CD4-positive, alpha-beta T cell treated with Interleukin-6 at 100 ng/mL for 8 hours (primary cell): Measurements from ENCODE around the gene RHOF.

Source experiments
- DNase-seq: peaks from one replicate; pipeline ENCODE4 v3.0.0-alpha.2; 2020; ENCODE audit warnings: mixed read lengths, low spot score

The RHOF gene

DNA sequence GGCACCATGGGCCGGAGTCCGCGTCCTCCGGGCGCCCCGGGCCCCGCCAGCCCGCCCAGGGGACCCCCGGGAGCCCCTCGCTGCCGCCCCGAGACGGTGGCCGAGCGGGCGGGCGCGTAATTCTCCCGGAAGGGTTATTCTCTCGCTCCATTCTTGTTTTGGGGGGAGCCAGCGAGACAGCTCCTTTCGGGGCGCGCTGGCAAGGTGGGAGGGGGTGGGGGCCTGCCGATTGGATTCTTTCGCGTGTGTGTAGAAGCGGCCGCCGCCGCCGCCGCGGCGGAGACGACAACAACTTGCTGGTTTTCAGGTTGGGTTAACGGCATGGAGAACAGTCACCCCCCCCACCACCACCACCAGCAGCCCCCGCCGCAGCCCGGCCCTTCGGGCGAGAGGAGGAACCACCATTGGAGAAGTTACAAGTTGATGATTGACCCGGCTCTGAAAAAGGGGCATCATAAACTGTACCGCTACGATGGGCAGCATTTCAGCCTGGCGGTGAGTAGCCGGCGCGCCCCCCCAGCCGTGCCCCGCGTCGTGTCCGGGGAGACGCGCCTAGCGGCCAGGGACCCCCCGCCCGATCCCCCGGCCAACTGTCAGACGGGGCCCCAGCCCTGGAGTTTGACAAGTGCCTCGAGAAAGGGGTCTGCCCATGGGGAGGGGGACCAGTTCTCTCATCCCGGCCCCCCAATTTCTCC, 11.1 kb upstream of the RHOF start:
- peak; percentile 54 for DNase-seq

GRCh38 chr12:121803861-121804416, 10.5 kb upstream of the RHOF start, which contains the start of gene SETD1B:
Gene SETD1B, plus strand, starts transcription at chr12:121804009. Its CDS starts 729 bp downstream, at chr12:121804738.
- peak; percentile 61 for DNase-seq

DNA sequence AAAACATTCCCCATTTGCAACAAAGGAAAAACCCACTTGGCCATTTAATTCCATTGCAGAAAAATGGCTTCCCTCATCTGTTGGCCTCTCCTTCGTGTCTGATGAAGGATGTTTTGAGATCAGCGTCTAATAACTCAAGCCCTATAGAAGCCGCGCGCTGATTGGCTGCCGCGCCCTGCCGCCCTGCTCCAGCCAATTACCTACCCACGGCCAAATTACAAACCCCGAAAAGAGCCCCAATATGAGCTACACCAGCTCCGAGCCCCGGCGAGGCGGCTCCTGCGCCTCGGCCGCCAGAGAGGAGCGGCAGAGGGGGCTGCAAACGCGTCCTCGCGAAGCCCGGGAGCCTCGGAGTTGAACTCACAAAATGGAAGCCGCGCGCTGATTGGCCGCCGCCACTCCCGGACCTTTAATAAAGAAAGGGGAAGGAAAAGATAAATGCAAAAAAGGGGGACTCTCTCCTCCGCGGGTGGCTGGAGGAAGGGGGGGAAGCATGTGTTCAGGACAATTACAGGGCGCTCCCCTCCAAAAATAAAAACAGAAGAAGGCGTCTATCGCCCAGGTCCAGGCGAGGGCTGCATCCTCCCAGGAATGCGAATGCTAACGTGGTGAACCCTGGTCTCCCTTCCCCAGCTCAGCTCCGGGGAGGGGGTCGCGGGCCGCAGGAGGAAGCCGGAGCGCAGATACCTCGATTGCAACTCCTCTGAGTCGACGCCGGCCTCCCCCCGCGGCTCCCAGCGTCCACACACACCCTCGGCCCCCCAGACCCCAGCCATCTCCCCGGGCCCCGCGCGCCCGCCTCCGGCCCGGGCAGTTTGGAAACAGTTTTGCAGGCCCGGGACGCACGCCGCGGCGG, 9.6 kb upstream of the RHOF start:
- peak; percentile 94 for DNase-seq

DNA sequence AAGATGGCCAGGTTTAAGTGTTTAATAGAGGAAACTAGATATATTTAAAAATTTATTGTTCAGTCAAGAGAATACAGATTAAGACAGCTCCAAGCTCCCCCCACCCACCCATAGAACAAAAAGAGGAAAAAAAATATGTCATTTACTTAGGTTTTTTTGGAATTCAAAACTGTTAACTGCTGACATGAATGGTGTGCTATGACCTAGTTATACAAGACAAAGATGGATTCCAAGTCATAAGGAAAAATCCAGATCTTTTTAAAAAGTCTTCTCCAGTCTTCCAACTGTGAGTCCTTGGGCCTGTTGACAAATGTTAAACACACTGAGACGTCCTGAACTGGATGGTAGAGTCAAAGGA, 9.0 kb upstream of the RHOF start:
- no peak for DNase-seq

DNA sequence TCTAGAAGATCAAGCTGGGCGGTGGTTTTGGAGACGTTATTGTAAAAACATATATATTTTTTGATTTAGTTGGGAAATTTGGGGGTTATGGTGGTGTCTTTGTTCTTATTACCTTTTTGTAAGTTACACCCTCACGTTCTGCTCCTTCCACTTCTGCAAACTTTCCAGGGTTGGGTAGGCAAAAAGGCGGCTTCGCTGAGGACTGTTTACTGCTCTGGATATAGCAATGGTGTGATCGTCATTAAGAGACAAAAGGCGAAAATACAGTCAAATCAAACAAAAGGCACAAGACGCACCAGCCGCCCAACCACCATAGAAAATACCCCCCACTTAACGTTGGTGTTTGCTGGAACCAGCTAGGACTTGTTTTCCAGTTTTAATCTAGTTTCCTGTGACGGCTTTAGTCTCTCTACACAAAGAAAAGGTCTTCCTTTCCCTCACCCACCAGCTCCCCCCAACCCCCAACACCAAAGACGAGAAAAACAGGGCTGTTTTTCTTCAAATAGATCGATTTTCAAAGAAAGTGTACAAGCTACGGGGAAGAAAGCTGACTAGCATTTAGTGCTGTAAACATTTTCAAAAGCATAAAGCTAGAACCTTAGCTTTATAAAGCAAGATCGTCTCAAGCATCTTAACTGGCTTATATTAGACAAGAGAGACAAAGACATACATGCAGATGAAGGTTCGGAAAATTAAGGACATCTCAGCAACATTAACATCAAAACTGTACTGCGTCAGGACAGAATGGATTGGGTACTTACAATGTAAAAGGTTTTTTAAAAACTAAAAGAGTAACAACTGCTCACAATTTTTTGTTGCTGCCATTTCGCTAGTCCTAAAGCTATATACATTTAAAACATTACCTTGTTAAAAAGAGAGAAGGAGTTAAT, 8.4 kb upstream of the RHOF start:
- DNase-seq = peak; percentile 74

DNA sequence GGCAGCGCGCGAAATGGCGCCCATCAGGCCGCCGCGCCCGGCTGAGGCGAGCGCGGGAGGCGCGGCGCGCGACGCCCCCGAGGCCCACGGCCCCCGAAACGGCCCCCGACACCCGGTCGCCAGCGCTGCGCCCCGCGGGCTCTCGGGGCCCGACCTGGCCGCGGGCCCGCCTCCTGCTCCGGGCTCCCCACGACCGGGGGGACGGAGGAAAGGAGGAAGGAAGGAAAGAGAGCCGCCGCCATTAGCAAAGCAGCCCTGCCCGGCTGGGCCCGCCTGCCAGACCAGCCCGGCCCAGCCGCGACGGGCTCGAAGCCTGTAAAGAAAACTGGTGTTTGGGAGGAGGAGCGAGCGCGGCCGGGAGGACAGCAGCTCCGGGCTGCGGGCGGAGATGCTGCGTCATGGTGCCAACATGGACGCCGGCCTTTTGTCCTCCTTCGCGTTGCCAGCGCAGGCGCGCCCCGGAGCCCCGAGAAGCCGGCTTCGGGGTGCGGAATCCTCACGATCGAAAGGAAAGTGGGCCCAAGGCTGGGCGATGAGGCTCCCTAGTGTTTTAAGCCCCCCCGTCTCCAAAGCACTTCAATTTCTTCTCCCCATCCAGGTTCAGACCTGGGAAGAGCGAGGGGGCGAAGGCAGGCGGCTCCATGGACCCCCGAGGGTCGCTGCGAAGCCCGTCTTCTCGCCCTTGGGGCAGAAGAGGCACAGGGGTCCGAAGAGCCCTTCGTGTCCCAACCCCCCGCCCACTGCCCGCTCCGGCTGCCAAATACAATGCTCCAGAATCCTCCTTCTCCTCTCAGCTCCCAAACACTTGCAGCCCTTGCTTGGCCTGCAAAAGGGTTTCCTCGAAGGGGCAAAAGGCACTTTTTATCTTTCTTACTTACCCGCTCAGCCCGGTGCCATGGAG, 7.5 kb upstream of the RHOF start:
- DNase-seq = peak; percentile 69

GRCh38 chr12:121799842-121800693, 6.6 kb upstream of the RHOF start:
- DNase-seq = peak; percentile 79

DNA sequence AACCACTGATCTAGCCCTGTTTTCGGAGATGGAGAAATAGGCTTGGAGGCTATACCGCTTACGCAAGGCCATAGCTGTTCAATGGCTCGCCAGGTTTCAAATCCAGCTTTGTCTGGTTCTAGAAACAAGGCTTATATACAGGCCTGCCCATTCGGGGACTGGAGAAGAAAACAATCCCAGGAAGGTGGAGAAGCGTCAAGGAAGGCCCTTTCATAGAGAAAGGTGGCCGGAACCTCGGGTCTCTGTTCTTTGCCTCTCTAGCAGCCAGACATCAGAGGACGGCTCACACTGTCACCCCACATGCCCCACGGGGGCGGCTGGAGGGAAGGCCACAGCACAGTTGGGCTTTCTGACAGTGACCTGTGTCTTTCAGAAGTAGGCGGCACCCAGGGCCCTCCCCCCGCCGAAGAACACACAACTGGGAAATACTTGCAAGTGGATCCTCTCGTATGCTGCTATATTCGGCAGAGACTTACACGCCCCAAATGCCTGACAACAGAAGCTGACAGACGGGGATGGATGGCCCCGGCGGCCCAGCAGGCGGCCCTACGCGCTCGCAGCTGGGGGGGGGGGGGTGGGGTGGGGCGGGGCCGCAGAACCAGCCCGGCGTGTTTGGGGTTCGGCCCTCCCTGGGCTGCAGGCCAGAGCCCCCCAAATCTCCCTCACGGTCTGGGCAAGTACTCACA, 5.8 kb upstream of the RHOF start:
- peak; percentile 63 for DNase-seq

DNA sequence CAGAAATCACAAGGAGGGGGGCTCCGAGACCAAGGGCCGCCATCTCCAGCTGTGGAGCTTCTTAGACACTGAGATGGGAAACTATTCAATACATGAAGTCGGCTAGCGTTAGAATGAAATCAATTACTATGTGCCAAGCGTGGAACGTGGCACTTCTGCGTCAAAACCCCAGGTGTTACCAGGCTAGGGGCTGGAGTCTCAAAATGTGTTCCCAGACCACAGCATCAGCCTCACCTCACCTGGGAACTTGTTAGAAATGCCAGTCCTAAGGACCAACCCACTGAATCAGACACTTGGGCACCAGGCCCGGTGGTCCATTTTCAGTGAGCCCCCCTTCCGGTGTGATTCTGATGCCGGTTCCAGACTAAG, 5.3 kb upstream of the RHOF start:
- DNase-seq = no peak

GRCh38 chr12:121797937-121798786, 4.7 kb upstream of the RHOF start:
- no peak for DNase-seq

DNA sequence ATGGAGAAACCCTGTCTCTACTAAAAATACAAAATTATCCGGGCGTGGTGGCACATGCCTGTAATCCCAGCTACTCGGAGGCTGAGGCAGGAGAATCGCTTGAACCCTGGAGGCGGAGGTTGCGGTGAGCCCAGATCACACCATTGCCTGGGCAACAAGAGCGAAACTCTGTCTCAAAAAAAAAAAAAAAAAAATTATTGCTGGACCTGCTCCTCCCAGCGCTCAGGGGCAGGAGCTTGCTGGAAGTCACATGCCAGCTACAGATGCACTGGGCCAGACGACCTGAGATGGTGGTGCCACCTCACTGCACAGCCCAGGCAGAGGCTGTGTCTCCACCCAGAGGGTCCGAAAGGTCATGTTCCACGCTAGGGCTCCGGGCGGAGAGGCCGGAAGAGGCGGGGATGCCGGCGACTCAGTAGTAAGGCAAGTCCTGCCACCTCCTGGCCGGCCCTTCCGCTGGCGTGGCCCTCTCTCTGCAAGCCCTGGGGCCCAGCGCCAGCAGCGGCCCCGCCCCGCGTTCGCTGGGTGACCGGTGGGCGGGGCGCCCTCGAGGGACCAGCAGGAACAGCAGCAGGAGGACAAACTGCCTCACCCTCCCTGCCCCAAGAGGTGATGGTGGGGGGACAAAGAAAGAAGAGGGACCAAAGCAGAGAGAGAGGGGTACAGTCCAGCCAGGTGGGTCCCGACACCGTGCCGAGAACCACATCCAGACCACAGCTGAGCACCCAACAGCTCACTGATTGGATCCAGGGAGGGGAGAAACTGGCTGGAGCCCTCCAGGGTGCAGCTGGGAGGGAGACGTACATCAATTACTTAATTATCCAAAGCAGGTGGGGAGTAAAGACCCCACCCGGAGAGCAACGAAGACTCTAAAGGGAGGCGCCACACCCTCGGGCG, 3.6 kb upstream of the RHOF start:
- DNase-seq = no peak

DNA sequence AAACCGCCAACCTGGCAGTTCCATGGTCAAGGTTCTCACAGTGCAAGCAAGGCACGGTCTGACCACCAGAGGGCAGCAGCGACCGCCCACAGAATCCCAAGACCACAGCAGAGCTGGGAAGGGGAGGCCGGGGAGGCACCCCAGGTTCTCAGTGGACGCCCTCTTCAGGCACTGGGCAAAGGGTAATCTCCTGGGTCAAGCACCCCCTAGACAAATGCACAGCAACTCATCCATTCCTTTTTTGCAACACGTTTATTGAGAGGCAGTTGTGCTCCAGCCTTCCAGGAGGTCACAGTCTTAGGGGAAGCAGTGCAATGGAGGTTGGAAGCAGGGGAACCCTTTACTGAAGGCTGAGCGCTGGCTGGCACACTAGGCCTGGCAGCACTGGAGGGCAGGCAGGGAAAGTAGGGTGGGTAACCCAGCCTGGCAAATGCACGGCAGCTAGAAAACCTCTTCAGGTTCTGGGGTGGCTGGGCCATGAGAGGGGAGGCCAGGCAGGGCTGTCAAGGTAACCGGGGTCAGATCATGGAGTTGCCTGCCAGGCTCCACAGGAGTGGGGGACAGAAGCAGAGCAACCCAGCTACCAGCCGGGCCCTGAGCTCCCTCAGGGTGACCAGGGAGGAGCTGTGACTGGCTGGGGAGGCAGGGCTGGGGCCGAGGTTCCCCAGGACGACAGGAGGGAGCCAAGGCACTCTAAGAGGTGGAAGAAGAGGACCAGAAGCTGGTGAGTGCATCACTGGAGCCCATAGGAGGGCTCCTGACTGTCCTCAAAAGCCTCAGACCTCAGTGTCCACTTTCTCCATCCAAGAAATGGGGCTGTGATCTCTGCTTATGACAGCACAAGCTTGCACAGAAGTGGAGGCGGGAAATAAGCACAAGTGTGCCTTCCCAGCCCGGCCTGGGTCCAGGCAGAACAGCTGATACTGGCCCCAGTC, 1.8 kb upstream of the RHOF start:
- peak; percentile 83 for DNase-seq

GRCh38 chr12:121794534-121795033, 1.1 kb upstream of the RHOF start:
- DNase-seq = no peak

DNA sequence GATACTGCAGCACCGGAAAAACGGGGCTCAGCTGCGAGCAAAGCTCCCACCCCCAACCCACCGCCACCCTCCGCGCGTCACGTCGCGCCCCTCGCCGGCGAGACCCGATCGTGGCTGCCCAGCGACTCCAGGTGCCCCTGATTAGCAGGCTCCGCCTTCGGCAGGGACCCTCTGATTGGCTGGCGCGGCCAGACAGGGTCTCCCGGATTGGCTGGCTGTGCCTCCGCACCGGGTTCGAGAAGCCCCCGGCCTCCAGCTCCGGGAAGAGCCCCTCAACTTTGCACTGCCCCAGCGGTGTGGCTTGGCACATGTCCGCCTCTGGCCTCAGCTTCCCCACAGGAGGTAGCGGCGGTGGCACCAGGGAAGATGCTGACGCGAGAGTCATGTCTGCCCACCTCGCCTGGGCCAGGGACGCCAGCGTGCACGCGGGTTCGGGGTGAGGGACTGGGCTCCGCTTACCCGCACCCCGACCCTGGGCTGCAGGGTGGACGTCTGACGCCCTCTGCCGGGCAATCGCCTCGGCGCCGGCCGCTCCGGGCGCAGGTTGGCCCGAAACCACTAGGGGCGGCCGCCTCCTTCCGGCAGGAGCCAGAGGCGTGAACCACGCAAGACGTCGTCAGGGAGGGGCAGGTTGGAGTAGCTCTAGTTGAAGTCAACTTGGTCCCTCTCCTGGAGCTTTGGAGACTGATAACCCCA, 498 bp upstream of the RHOF start:
- DNase-seq = peak; percentile 94

DNA sequence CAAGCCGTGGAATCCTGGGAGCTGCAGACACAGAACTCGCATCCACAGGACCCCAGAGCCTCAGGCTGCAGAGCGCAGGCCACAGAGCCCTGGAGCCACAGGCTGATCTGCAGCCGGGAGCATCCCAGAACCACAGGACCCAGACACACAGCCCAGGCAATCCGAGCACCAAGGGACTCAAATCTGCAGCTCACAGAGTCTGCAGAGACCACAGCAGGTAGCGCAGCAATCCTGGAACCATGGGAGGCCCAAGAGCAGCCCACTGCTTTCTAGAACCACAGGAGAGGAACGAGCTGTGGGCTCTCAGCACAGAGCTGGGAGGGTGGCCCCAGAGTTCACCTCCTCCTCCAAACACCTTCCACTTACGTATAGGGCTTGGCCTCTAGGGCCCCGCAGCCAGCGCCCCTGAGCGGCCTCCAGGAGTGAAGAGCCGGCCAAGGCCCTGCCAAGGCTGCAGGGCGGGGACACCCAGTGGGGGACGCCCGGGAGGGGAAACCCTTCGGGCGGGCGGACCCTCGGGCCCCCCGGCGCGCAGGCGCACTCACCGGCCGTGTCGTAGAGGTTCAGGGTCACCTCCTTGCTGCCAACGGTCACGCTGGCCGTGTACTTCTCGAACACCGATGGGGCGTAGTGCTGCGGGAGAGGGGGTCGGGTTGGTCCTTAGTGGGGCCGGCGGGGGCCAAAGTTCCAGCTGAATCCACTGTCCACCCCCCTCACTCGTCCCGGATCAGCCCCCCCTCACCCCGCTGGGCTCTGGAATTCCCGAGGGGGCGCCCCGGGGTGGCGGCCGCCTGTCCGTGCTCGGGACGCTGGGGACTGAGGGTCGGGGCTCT, 665 bp downstream of the RHOF start:
- peak; percentile 54 for DNase-seq
